HG02588 (cell line): ENCODE data around the gene AGPS.
A peak's percentile ranks its signal among the peaks of the same experiment; 100 is the strongest.
"Not testable (repeated sequence)": the region's sequence is repeated elsewhere in the genome, so short reads cannot be mapped to it uniquely, and the experiment has no call there.

Experiments
- ATAC-seq: cut with Tn5 transposase; IDR thresholded peaks from one replicate; pipeline ENCODE4 v1.9.1; 2021; ENCODE audit warnings: mild to moderate bottlenecking, moderate library complexity; ENCODE audit not compliant: unreplicated experiment

The AGPS gene

GRCh38 chr2:177392373-177393202 lies at the start of gene AGPS:
AGPS (plus strand) TSS chr2:177392773; CDS start chr2:177392790, 17 bp downstream.
- peak; percentile 95 for ATAC-seq

- no peak for ATAC-seq
These were observed 48.8 kb upstream of the AGPS start for GRCh38 chr2:177343773-177344172.

GRCh38 chr2:177344316-177344715 lies 48.3 kb upstream of the AGPS start:
- ATAC-seq = no peak

GRCh38 chr2:177346192-177346591 lies 46.4 kb upstream of the AGPS start:
- no peak for ATAC-seq

GRCh38 chr2:177347570-177347969 lies 45.0 kb upstream of the AGPS start:
- ATAC-seq = no peak

GRCh38 chr2:177348118-177348654 lies 44.4 kb upstream of the AGPS start:
- no peak for ATAC-seq

GRCh38 chr2:177348733-177349693 lies 43.6 kb upstream of the AGPS start:
- no peak for ATAC-seq

GRCh38 chr2:177350624-177351023 lies 41.9 kb upstream of the AGPS start:
- not testable (repeated sequence) for ATAC-seq

GRCh38 chr2:177351121-177351520 lies 41.5 kb upstream of the AGPS start:
- not testable (repeated sequence) for ATAC-seq

- no peak for ATAC-seq
These were observed 40.0 kb upstream of the AGPS start for GRCh38 chr2:177352441-177353186.

- no peak for ATAC-seq
These were observed 39.4 kb upstream of the AGPS start for GRCh38 chr2:177353187-177353478.

- not testable (repeated sequence) for ATAC-seq
These were observed 38.0 kb upstream of the AGPS start for GRCh38 chr2:177354541-177354940.

- no peak for ATAC-seq
These were observed 36.7 kb upstream of the AGPS start for GRCh38 chr2:177355874-177356273.

GRCh38 chr2:177359836-177360595 lies 32.6 kb upstream of the AGPS start:
- no peak for ATAC-seq

GRCh38 chr2:177362499-177362898 lies 30.1 kb upstream of the AGPS start:
- no peak for ATAC-seq

- ATAC-seq = no peak
These were observed 29.2 kb upstream of the AGPS start for GRCh38 chr2:177363332-177363731.

- not testable (repeated sequence) for ATAC-seq
These were observed 26.8 kb upstream of the AGPS start for GRCh38 chr2:177365764-177366163.

GRCh38 chr2:177368023-177368422 lies 24.6 kb upstream of the AGPS start:
- ATAC-seq = not testable (repeated sequence)

GRCh38 chr2:177379354-177379753 lies 13.2 kb upstream of the AGPS start:
- no peak for ATAC-seq

- ATAC-seq = no peak
These were observed 12.4 kb upstream of the AGPS start for GRCh38 chr2:177380181-177380580.
